Ishikawa (cell line): ENCODE data around the gene C10orf120.

Experiments used
- CEBPB ChIP-seq: IDR thresholded peaks from 2 replicates; pipeline ENCODE4 v1.6.1; 2012
- CREB1 ChIP-seq: IDR thresholded peaks from 2 replicates; pipeline ENCODE4 v1.6.1; 2012; ENCODE audit warnings: low read depth
- EGR1 ChIP-seq: IDR thresholded peaks from 2 replicates; pipeline ENCODE4 v1.6.1; 2012
- EP300 ChIP-seq: IDR thresholded peaks from 2 replicates; pipeline ENCODE4 v1.6.1; 2012; ENCODE audit warnings: borderline replicate concordance
- FOXM1 ChIP-seq: IDR thresholded peaks from 2 replicates; pipeline ENCODE4 v1.6.1; 2012; ENCODE audit warnings: low read depth, borderline replicate concordance
- MAX ChIP-seq: IDR thresholded peaks from 2 replicates; pipeline ENCODE4 v1.6.1; 2012
- NFIC ChIP-seq: IDR thresholded peaks from 2 replicates; pipeline ENCODE4 v1.6.1; 2012
- RAD21 ChIP-seq: IDR thresholded peaks from 2 replicates; pipeline ENCODE4 v1.6.1; 2012; ENCODE audit warnings: low read depth
- REST ChIP-seq: IDR thresholded peaks from 2 replicates; pipeline ENCODE4 v1.6.1; 2012; ENCODE audit warnings: low read depth, mild to moderate bottlenecking
- TAF1 ChIP-seq: IDR thresholded peaks from 2 replicates; pipeline ENCODE4 v1.6.1; 2012; ENCODE audit warnings: low read depth, mild to moderate bottlenecking
- TCF12 ChIP-seq: IDR thresholded peaks from 2 replicates; pipeline ENCODE4 v1.6.1; 2012; ENCODE audit warnings: low read depth
- TEAD4 ChIP-seq: IDR thresholded peaks from 2 replicates; pipeline ENCODE4 v1.6.1; 2012
- USF1 ChIP-seq: IDR thresholded peaks from 2 replicates; pipeline ENCODE4 v1.6.1; 2012
- YY1 ChIP-seq: IDR thresholded peaks from 2 replicates; pipeline ENCODE4 v1.6.1; 2012; ENCODE audit warnings: low read depth
- ZBTB7A ChIP-seq: IDR thresholded peaks from 2 replicates; pipeline ENCODE4 v1.6.1; 2012; ENCODE audit warnings: low read depth

The C10orf120 gene

GRCh38 chr10:122703483-122704448 is 4.1 kb upstream of the C10orf120 start:
- TF ChIP-seq EGR1 (no peak), TEAD4 (no peak), YY1 (peak; percentile 71), ZBTB7A (no peak), MAX (no peak), USF1 (no peak), EP300 (no peak), CEBPB (no peak), RAD21 (peak; percentile 100)

GRCh38 chr10:122702275-122702674 is 2.6 kb upstream of the C10orf120 start:
- TF ChIP-seq NFIC = no peak
- no peak for TF ChIP-seq CREB1
- TF ChIP-seq TCF12 = no peak
- TF ChIP-seq YY1 = no peak
- no peak for TF ChIP-seq ZBTB7A
- no peak for TF ChIP-seq MAX
- TF ChIP-seq FOXM1 = no peak
- TF ChIP-seq EGR1 = no peak
- TF ChIP-seq USF1 = no peak
- TF ChIP-seq REST = no peak
- TF ChIP-seq RAD21 = no peak
- TF ChIP-seq TEAD4 = no peak
- TF ChIP-seq TAF1 = no peak
- TF ChIP-seq EP300 = no peak
- no peak for TF ChIP-seq CEBPB

GRCh38 chr10:122701652-122702051 is 2.0 kb upstream of the C10orf120 start:
- TF ChIP-seq MAX = no peak
- TF ChIP-seq EP300 = no peak
- no peak for TF ChIP-seq FOXM1
- no peak for TF ChIP-seq TAF1

GRCh38 chr10:122696687-122697086 is 3.0 kb downstream of the C10orf120 start:
- TF ChIP-seq ZBTB7A = no peak
- no peak for TF ChIP-seq FOXM1
- TF ChIP-seq USF1 = no peak
- TF ChIP-seq NFIC = no peak
- no peak for TF ChIP-seq EP300
- no peak for TF ChIP-seq REST
- no peak for TF ChIP-seq RAD21
- no peak for TF ChIP-seq CREB1
- TF ChIP-seq EGR1 = no peak
- no peak for TF ChIP-seq TCF12
- no peak for TF ChIP-seq TAF1
- TF ChIP-seq TEAD4 = no peak
- no peak for TF ChIP-seq CEBPB
- no peak for TF ChIP-seq MAX
- no peak for TF ChIP-seq YY1

- no peak for TF ChIP-seq TCF12
- TF ChIP-seq MAX = no peak
- no peak for TF ChIP-seq ZBTB7A
- no peak for TF ChIP-seq REST
- TF ChIP-seq CEBPB = no peak
- TF ChIP-seq YY1 = no peak
- no peak for TF ChIP-seq TAF1
- no peak for TF ChIP-seq CREB1
- TF ChIP-seq NFIC = no peak
- no peak for TF ChIP-seq EGR1
- no peak for TF ChIP-seq USF1
These were observed 6.9 kb downstream of the C10orf120 start for GRCh38 chr10:122692744-122693143.
